RWPE2 (cell line): ENCODE results near the gene LYPD3.

Source experiments
- ATAC-seq: fragments of 200-7000 bp; cut with Tn5 transposase; 3 replicates; pipeline ENCODE4 v1.9.1; 2021; ENCODE audit warnings: low read depth
- DNase-seq: peaks from one replicate; pipeline ENCODE4 v3.0.0-alpha.2; 2020; ENCODE audit warnings: low spot score
- H3K27ac ChIP-seq: fragments of 450-650 bp; 2 replicates; pipeline ENCODE4 v1.5.1; 2017; ENCODE audit warnings: mild to moderate bottlenecking; ENCODE audit not compliant: poor library complexity, severe bottlenecking
- H3K27me3 ChIP-seq: fragments of 250-450 bp; sonication (Bioruptor Pico); 2 replicates; pipeline ENCODE4 v1.5.1; 2021; ENCODE audit warnings: mild to moderate bottlenecking, moderate library complexity; ENCODE audit not compliant: insufficient read depth, poor library complexity, severe bottlenecking
- H3K36me3 ChIP-seq: fragments of 250-450 bp; sonication (Bioruptor Pico); 2 replicates; pipeline ENCODE4 v1.5.1; 2020; ENCODE audit warnings: low read depth, mild to moderate bottlenecking, moderate library complexity
- H3K4me1 ChIP-seq: fragments of 250-450 bp; sonication (Bioruptor Pico); 2 replicates; pipeline ENCODE4 v1.5.1; 2021; ENCODE audit warnings: mild to moderate bottlenecking, moderate library complexity; ENCODE audit not compliant: insufficient read depth, poor library complexity, severe bottlenecking
- H3K4me3 ChIP-seq: fragments of 250-450 bp; sonication (Bioruptor Pico); 2 replicates; pipeline ENCODE4 v1.5.1; 2021; ENCODE audit warnings: mild to moderate bottlenecking, moderate library complexity; ENCODE audit not compliant: severe bottlenecking
- H3K9me3 ChIP-seq: fragments of 250-450 bp; sonication (Bioruptor Pico); 2 replicates; pipeline ENCODE4 v1.5.1; 2021; ENCODE audit warnings: mild to moderate bottlenecking, moderate library complexity; ENCODE audit not compliant: severe bottlenecking
- TF ChIP-seq, protein P1 (sequence below): fragments of 450-650 bp; IDR thresholded peaks from one replicate; pipeline ENCODE4 v1.5.1; 2017; ENCODE audit warnings: mild to moderate bottlenecking, moderate library complexity; ENCODE audit not compliant: poor library complexity, severe bottlenecking

LYPD3 gene

DNA sequence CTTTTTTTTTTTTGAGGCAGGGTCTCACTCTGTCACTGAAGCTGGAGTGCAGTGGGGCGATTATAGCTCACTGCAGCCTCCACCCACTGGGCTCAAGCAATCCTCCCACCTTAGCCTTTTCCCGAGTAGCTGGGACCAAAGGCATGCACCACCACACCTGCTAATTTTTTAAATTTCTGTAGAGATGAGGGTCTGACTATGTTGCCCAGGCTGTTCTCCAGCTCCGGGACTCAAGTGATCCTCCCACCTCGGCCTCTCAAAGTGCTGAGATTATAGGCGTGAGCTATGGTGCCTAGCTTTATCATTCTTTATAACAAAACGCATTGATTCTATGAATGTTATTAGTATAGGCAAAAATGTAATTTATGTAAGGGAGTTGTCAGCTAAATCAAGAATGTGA is 17.9 kb upstream of the LYPD3 start:
- H3K27me3 ChIP-seq = no peaks in the 10 kb centered on the region
- no peaks in the 10 kb centered on the region; the same call in 1 of the 2 replicates for H3K36me3 ChIP-seq
- ATAC-seq = no peak
- H3K4me3 ChIP-seq = no peak overlapping the region
- H3K27ac ChIP-seq = no peak overlapping the region
- no peak for DNase-seq
- no peaks in the 10 kb centered on the region for H3K4me1 ChIP-seq
- TF ChIP-seq, protein P1, sequence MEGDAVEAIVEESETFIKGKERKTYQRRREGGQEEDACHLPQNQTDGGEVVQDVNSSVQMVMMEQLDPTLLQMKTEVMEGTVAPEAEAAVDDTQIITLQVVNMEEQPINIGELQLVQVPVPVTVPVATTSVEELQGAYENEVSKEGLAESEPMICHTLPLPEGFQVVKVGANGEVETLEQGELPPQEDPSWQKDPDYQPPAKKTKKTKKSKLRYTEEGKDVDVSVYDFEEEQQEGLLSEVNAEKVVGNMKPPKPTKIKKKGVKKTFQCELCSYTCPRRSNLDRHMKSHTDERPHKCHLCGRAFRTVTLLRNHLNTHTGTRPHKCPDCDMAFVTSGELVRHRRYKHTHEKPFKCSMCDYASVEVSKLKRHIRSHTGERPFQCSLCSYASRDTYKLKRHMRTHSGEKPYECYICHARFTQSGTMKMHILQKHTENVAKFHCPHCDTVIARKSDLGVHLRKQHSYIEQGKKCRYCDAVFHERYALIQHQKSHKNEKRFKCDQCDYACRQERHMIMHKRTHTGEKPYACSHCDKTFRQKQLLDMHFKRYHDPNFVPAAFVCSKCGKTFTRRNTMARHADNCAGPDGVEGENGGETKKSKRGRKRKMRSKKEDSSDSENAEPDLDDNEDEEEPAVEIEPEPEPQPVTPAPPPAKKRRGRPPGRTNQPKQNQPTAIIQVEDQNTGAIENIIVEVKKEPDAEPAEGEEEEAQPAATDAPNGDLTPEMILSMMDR = no peak
- no peaks in the 10 kb centered on the region for H3K9me3 ChIP-seq

DNA sequence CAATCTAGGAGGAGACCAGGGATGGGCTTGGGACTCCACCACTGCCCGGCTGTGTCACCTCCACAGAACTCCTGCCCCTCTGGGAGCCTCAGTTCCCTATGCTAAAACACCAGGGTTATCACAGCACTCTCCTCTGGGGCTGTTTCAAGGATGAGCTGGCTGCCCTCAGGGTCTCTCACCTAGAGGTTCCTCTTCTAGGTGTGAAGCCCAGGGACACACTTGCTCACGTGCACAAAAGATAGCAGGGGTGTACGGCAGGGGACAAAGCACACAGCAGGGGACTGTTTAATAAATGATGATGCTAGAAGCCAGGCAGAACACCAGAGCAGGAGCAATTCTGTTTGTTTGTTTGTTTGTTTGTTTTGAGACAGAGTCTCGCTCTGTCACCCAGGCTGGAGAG is 16.8 kb upstream of the LYPD3 start:
- Histone ChIP-seq H3K9me3 (no peaks in the 10 kb centered on the region), H3K4me3 (no peak overlapping the region), H3K36me3 (no peaks in the 10 kb centered on the region; the same call in 1 of the 2 replicates), H3K27me3 (no peaks in the 10 kb centered on the region), H3K4me1 (no peaks in the 10 kb centered on the region), H3K27ac (no peak overlapping the region)
- ATAC-seq = no peak
- TF ChIP-seq, protein P1 = no peak
- no peak for DNase-seq

DNA sequence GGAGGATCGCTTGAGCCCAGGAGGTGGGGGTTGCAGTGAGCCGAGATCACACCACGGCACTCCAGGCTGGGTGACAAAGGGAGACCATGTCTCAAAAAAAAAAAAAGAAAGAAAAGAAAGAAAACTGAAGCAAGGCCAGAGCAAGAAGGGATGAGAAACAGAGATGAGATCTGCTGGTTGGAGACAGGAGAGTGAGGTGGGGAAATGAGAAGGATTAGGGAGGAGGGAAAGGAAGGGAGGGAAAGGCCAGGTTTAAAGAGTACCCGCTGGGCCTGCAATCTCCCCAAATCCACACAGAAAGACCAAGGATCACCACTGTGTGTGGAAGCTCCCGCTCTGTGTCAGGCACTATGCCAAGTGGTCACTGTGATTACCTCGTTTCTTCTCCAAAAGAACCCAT is 16.3 kb upstream of the LYPD3 start:
- Histone ChIP-seq H3K4me1 (no peaks in the 10 kb centered on the region), H3K9me3 (no peaks in the 10 kb centered on the region), H3K27me3 (no peaks in the 10 kb centered on the region), H3K36me3 (no peaks in the 10 kb centered on the region; the same call in 1 of the 2 replicates), H3K27ac (no peak overlapping the region), H3K4me3 (no peak overlapping the region)
- no peak for ATAC-seq
- no peak for DNase-seq
- TF ChIP-seq, protein P1 = no peak

DNA sequence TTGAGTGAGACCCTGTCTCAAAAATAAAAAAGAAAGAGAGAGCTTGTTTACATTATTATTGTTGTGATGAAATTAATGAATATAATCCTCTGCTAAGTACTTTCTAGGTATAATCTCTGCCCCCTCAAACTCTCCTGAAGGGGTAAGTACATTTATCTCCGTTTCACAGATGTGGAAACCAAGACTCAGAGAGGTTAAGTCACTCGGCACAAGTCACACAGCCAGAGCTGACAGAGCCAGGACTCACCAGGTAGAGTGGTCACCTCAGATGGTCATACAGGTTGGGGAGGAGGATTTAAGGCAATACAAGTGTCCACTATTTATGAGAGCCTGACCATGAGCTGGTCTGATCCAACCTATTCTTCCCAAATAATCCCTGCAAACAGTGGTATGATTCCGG is 15.2 kb upstream of the LYPD3 start:
- Histone ChIP-seq H3K36me3 (no peaks in the 10 kb centered on the region; the same call in 1 of the 2 replicates), H3K4me1 (no peaks in the 10 kb centered on the region), H3K9me3 (no peaks in the 10 kb centered on the region), H3K27me3 (no peaks in the 10 kb centered on the region), H3K27ac (no peak overlapping the region), H3K4me3 (no peak overlapping the region)
- no peak for ATAC-seq
- TF ChIP-seq, protein P1 = no peak
- no peak for DNase-seq

DNA sequence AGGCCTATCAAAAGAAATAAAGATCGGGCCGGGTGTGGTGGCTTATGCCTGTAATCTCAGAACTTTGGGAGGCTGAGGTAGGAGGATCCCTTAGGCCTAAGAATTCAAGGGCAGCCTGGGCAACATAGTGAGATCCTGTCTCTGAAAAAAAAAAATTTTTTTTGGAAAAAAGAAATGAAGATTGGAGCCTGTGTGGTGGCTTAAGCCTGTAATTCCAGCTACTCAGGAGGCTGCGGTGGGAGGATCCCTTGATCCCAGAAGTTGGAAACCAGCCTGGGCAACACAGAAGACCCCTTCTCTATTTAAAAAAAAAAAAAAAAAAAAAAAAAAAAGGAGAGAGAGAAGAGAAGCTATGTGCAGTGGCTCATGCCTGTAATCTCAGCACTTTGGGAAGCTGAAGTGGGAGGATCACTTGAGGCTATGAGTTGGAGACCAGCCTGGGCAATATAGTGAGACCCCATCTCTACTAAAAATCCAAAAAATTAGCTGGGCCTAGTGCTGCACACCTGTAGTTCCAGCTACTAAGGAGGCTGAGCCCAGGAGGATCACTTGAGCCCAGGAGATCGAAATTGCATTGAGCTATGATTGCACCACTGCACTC is 14.7 kb upstream of the LYPD3 start:
- TF ChIP-seq, protein P1 = no peak

More for the DNA sequence above, 14.7 kb upstream of the LYPD3 start:
- no peaks in the 10 kb centered on the region for H3K9me3 ChIP-seq
- DNase-seq = no peak
- H3K4me1 ChIP-seq = no peaks in the 10 kb centered on the region
- no peak overlapping the region for H3K4me3 ChIP-seq
- no peaks in the 10 kb centered on the region; the same call in 1 of the 2 replicates for H3K36me3 ChIP-seq
- H3K27me3 ChIP-seq = no peaks in the 10 kb centered on the region
- no peak for ATAC-seq
- no peak overlapping the region for H3K27ac ChIP-seq
